Embryonic facial prominence (tissue), 1 donor: ENCODE results near the gene ITGA7.

Source experiments
- DNase-seq: peaks from one replicate; pipeline ENCODE4 v3.0.0-alpha.2; 2016; ENCODE audit errors: extremely low spot score

The ITGA7 gene

GRCh38 chr12:55707841-55708694, at the start of gene ITGA7:
Gene ITGA7 (minus strand): TSS chr12:55707904. CDS start chr12:55707682, 222 bp downstream.
- DNase-seq: no peak

GRCh38 chr12:55755246-55755645, 47.5 kb upstream of the ITGA7 start:
- DNase-seq: no peak

GRCh38 chr12:55748230-55748993, 40.7 kb upstream of the ITGA7 start:
- no peak for DNase-seq

GRCh38 chr12:55746913-55747231, 39.2 kb upstream of the ITGA7 start:
- DNase-seq: no peak

- DNase-seq: no peak
Measured at GRCh38 chr12:55746174-55746912, 38.6 kb upstream of the ITGA7 start.

- peak; percentile 65 for DNase-seq
Measured at GRCh38 chr12:55745361-55746173, 37.9 kb upstream of the ITGA7 start.

- DNase-seq: no peak
Measured at GRCh38 chr12:55744340-55745030, 36.8 kb upstream of the ITGA7 start.

- no peak for DNase-seq
Measured at GRCh38 chr12:55743406-55744339, 36.0 kb upstream of the ITGA7 start.

GRCh38 chr12:55742719-55743405, 35.2 kb upstream of the ITGA7 start, which contains the start of gene GDF11:
Gene GDF11 (plus strand): TSS chr12:55743122. CDS start chr12:55743317, 195 bp downstream.
- DNase-seq: peak; percentile 74

- DNase-seq: no peak
Measured at GRCh38 chr12:55741931-55742680, 34.4 kb upstream of the ITGA7 start.

- no peak for DNase-seq
Measured at GRCh38 chr12:55739025-55739378, 31.3 kb upstream of the ITGA7 start.

- DNase-seq: peak; percentile 83
Measured at GRCh38 chr12:55738123-55739024, 30.7 kb upstream of the ITGA7 start.

GRCh38 chr12:55737581-55738122, 29.9 kb upstream of the ITGA7 start:
- no peak for DNase-seq

- no peak for DNase-seq
Measured at GRCh38 chr12:55736780-55737580, 29.3 kb upstream of the ITGA7 start.

GRCh38 chr12:55736076-55736475, 28.4 kb upstream of the ITGA7 start:
- no peak for DNase-seq

GRCh38 chr12:55734595-55734994, 26.9 kb upstream of the ITGA7 start:
- no peak for DNase-seq
